GM21423 (cell line): Measurements from ENCODE around the gene TRIP4.
"Not testable (repeated sequence)": the region's sequence is repeated elsewhere in the genome, so short reads cannot be mapped to it uniquely, and the experiment has no call there.

ENCODE experiments used
- ATAC-seq: cut with Tn5 transposase; IDR thresholded peaks from one replicate; pipeline ENCODE4 v1.9.1; 2021; ENCODE audit warnings: mild to moderate bottlenecking, moderate library complexity; ENCODE audit not compliant: unreplicated experiment

The TRIP4 gene

GRCh38 chr15:64478863-64479262 lies 91.2 kb downstream of the TRIP4 start:
- ATAC-seq: no peak

- no peak for ATAC-seq
Measured at GRCh38 chr15:64480891-64481290, 93.3 kb downstream of the TRIP4 start.

DNA sequence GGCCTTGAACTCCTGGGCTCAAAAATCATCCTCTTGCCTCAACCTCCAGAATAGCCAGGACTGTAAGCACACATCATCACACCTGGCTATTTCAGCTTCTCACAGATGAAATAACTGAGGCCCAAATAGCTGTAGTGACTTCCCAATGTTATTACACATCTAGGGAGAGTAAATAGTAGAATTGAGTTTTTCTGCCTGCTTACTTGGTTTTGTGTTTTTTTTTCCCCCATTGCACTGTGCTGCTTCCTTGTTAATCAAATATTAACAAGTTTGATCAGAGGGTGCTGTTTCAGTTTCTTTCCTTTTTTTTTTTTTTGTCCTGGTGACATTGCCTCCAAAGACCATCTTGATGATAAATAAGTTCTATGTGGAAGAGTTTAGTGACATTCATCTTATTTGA lies 96.1 kb downstream of the TRIP4 start:
- no peak for ATAC-seq

- ATAC-seq: no peak
Measured at GRCh38 chr15:64485796-64486195, 98.2 kb downstream of the TRIP4 start.

- ATAC-seq: no peak
Measured at GRCh38 chr15:64490598-64491259, 103.1 kb downstream of the TRIP4 start.

DNA sequence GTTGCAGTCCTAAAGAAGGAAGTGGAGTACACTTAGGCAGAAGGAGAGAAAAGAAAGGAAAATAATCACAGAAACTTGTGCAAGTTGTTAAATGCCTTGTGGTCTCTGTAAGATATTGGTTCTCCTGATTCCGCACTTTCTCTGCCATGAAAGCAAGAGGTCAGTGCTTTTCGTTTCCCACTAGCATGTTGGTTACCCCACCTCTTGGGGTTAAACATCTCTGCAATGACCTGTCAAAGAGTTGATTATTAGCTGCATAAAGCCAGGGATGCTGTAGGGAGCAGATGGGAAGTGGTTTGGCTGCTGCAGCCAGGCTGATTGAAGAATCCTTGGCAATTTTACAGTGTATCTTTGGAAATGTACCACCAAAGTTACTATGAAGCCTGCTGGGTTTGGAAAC lies 106.0 kb downstream of the TRIP4 start:
- ATAC-seq: no peak

DNA sequence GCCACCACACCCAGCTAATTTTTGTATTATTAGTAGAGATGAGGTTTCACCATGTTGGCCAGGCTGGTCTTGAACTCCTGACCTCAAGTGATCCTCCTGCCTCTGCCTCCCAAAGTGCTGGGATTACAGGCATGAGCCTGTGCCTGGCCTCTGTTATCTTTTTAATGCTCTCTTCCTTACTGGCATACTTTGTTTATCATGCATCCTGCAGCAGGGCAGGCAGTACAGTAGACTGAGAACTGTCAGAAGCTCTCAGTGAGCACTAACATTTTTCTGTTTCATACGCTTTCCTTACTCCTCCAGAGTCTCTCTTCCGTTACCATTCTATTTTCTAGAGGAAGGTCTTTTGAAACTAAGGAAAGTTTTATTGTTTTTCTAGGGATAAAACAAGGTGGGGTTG lies 108.3 kb downstream of the TRIP4 start:
- ATAC-seq: not testable (repeated sequence)

DNA sequence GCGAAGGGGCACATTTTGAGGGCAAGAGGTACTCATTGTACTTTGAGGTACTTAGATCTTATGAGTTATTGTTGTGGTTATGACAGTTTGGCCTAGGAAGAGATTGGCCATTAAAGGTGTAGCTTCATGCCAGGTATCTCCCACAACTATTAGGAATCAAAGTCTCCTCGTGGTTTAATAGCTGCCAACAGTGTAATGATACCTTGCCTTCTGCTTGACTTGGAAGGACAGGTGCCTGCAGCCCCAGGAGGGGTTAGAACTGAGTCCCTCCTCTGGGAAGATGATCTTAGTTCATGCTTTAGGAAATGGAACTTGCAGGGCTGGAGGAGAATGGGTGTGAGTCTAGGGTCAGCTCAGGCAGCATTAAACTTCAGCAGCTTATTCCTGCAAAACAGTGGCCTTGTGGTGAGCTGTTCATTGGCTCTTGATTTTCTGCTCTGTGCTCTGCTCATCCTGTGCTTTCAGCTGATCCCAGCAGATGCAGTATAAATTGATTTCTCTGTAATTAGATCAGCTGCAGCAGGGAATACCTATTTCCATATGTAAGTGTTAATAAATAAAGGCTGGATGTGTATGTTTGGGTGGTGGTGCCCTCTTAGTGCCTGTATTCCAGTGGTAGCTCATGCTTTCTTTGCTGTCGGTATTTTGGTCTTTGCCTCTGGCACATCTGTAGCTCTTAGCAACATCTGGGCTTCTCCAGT lies 113.2 kb downstream of the TRIP4 start:
- no peak for ATAC-seq

- ATAC-seq: no peak
Measured at GRCh38 chr15:64501396-64501715, 113.7 kb downstream of the TRIP4 start.

- no peak for ATAC-seq
Measured at GRCh38 chr15:64502151-64502550, 114.5 kb downstream of the TRIP4 start.

DNA sequence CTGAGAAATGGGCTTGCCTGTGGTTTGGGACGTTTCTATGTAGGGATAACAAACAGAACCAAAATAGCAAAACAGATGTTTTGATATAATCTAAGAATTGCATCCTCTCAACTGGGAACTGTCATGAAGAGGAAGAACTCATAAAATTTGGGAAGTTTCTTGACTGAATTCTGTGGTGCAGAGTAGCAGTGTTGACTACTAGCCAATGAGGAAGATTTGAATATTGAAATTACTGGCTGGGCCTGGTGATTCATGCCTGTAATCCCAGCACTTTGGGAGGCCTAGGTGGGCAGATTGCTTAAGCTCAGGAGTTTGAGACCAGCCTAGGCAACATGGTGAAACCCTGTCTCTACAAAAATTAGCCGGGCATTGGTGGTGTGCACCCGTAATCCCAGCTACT lies 114.9 kb downstream of the TRIP4 start:
- no peak for ATAC-seq

DNA sequence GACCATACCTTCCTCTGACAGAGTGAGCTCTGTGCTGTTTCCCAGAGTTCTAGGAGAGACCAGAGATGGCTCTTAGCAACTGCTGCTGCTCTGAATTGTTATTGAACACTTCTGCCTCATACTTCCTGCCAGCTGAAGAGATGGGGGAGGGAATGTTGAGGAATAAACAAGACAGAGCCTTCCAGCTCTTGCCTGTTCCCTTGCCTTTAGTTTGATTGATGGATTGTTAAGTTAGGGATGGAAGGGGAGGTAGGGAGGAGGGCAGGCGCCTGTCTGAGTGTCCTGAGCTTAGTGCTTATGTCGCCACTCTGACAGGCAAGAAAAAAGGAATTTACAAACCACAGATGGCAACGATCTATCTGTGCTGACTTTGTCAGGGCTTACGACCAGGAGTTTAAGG lies 115.6 kb downstream of the TRIP4 start:
- no peak for ATAC-seq

GRCh38 chr15:64503640-64504039 lies 116.0 kb downstream of the TRIP4 start:
- ATAC-seq: no peak
